HG02981 (cell line): ENCODE measurements around the gene SERTM1.

Source experiments
- ATAC-seq: cut with Tn5 transposase; IDR thresholded peaks from one replicate; pipeline ENCODE4 v1.9.1; 2021; ENCODE audit warnings: mild to moderate bottlenecking, moderate library complexity; ENCODE audit not compliant: unreplicated experiment

Gene SERTM1

GRCh38 chr13:36709136-36709890 lies 35.5 kb downstream of the SERTM1 start:
- ATAC-seq = no peak

DNA sequence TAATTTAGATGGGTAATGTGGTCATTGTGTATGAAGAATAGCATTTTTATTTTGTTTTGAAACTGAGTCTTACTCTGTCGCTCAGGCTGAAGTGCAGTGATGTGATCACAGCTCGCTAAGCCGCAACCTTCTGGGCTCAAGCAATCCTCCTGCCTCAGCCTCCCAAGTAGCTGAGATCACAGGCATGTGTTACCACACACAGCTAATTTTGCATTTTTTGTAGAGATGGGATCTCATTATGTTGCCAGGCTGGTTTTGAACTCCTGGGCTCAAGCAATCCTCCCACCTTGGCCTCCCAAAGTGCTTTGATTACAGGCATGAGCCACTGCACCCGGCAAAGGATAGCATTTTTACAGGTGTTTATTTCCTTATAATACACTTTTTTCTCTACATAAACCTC lies 36.6 kb downstream of the SERTM1 start:
- ATAC-seq = no peak

DNA sequence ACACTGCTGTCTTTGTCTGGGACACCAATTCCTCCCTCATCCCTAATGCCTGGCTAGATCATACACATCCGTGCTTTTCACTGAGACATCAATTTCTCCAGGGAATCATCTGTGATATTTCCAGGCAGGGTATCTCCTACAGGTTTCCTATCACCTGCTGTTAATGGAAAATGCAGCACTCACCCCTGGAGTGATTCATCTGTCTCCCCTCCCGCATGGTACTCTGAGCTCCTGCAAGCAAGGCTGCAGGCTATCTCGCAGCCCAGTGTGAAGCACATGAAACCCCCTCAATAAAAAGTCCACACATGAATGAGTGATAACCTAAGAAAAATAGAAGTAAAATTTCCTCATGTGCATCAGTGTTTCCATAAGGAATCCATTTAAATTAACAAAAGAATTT lies 38.5 kb downstream of the SERTM1 start:
- ATAC-seq = no peak

DNA sequence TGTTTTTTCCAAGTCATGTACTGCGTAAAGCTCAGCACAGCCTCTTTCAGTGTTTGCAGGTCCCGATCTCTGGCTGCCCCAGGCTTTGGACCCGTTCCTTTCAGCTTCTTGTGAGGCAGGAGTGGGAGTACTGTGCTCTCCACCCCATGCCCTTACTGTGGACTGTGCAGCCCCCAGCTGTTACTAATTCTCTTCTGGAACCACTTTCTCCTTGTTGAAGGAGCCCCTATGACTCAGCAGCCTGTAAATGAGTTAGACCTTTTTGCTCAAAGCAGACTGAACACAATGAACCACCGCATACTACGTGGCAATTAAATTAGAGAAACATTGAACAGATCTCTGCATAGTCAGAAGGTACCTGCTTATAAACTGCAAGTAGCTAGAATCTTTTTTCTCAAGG lies 39.0 kb downstream of the SERTM1 start:
- no peak for ATAC-seq

DNA sequence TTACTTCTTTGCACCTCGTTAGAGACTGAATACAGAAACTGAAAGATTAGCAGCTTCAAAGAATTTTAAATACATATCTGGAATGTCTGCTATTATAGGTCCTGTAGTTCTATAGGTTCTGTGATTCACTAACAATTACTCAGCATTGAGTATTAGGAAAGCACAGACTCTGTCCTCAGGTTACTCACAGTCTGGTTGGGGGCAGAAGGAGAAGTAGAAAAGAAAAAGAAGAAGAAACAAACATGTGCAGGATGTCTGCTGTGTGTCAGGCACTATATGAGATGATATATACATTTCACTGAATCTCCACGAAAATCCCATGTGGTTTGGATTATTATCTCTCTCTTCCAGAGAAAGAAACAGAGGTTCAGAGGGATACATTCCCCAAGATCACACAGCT lies 40.1 kb downstream of the SERTM1 start:
- ATAC-seq = no peak

DNA sequence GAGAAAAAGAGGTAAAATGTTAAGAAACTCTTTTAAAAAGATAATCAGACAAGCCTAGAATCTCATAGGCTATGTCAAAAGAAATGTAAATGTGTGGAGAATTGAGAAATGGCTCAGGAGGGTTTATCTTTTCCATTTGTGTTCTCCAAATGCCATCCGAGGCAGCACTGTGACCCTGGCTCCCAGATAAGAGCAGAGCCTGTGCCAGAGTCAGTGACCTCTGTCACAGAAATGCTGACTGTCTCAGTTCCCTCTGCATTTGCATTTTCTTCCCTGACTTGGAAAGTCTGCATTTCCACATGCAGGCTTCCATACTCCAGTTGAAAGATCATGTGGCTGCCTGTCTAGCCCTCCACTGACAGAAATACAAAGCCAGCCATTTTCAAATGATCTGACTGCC lies 42.0 kb downstream of the SERTM1 start:
- ATAC-seq = no peak

DNA sequence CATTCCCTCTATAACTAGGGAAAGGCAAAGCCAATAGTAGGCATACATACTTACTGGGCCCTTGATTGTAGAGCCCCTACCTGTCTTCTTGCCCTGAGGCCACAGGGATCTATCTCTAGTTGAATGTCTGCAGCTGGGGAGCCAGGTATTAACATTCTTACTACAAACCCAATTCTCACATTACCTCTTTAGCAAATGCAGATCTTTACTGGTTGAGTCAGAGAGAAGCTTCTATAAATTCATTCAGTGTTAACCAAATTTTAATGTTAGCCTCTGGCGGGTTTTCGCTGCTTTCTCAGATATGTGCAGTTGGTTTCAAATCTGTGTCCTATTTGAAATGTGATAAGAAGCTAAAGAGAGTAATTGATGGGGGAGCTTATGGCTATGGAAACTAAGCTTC lies 43.2 kb downstream of the SERTM1 start:
- ATAC-seq = no peak

GRCh38 chr13:36717966-36718545 lies 44.2 kb downstream of the SERTM1 start:
- ATAC-seq = no peak

GRCh38 chr13:36718686-36719085 lies 44.9 kb downstream of the SERTM1 start:
- ATAC-seq = no peak

DNA sequence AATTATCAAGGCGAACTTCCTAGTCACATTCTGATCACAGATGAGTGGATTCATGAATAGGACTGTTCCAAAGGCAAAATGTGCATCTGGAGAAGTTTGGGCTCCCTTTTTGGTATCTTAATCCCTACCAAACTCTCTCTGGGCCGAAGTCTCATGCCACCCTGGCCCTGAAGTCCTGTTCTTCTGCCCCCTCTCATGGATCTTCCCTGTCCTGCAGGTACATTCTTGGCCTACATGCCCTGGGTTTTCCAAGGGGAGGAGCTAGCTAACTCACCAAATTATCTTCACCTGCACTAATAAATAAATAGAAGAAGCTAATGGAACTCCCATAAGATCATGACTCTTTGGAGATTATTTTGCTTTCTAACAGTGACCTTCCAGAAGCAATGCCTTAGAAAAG lies 50.3 kb downstream of the SERTM1 start:
- ATAC-seq = no peak

GRCh38 chr13:36725936-36726335 lies 52.1 kb downstream of the SERTM1 start:
- ATAC-seq = no peak

GRCh38 chr13:36728006-36728405 lies 54.2 kb downstream of the SERTM1 start:
- no peak for ATAC-seq

DNA sequence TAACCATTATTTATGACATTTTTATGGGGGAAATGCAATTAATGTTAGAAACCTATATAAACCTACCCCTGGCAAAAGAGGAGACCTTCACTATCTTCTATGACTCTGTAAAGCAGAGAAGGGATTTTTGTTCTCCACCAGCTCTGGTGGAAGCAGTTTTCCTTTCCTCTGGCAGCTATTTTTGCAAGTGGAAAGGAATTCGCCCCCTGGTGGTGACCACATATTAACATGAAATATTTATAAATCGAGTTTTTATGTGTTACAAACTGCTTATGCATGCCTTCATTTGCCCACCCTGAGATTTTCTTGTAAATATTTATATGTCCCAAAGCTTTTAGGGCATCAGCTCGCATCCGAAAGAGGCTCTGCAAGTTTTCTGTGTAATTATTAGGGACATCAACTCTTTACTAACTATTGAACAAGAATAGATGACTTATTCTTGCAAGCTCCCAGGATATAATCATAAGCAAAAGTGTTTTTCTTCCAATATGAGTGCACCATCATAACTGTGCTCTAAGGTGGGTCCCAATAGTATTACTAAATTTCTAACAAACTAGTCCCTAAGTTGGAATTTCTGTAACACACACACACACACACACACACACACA lies 62.4 kb downstream of the SERTM1 start:
- no peak for ATAC-seq

- no peak for ATAC-seq
These were observed 63.8 kb downstream of the SERTM1 start for GRCh38 chr13:36737524-36738083.

DNA sequence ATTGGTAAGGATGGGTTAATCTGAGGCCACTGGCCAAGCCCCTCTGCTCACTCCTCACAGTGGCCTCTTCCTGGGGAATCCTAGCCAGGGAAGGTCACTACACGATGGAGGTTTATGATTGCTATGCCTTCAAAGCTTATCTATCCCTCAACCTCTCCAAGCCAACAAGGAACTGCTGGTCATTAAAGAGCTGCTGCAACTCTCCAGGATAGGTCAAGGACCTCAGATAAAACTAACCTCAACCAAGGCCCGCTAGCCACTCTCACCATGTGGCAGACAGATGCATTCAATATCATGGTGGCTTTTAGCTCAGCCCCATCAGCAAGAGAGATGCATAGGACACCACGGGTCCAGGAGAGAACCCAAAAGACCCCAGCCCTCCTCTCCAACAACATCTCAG lies 71.6 kb downstream of the SERTM1 start:
- no peak for ATAC-seq

DNA sequence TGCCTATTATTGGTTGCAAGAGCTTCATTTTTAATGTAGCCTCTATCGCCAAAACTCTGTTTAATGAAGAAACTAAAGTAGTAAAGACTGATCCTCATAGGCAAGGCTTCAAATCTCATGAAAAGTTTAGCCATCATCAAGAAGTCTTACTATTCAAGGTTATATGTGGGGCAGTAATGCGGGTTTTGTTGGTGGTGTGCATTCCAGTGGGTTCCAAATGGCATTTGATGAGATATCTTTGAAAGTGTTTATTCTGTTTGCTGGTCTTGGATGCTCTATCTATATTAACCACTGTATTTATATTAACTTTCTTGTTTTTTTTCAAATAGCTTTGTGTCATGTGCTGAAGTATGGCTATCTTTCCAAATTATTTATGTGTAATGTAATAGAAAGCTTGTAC lies 72.2 kb downstream of the SERTM1 start:
- no peak for ATAC-seq
